ENCODE results near the gene HOXC4.
"Not testable (repeated sequence)": the region's sequence is repeated elsewhere in the genome, so short reads cannot be mapped to it uniquely, and the experiment has no call there.

The HOXC4 gene

GRCh38 chr12:54082397-54082892 lies 28.8 kb downstream of the HOXC4 start:
- TF ChIP-seq CTCF (IDR thresholded peaks at IDR 0.05), result no peak
- H3K27ac ChIP-seq, result peak overlapping the region in 1 of 2 donors; percentile 21
- DNase-seq (ENCODE audit: low spot score), result no peak
- H3K4me3 ChIP-seq, result peak overlapping the region; percentile 63

- not testable (repeated sequence) for H3K4me3 ChIP-seq; H3K27ac ChIP-seq; DNase-seq (ENCODE audit: low spot score)
Observed at GRCh38 chr12:54088011-54088410, 34.4 kb downstream of the HOXC4 start.

- DNase-seq (ENCODE audit: low spot score), result not testable (repeated sequence)
Observed at GRCh38 chr12:54089465-54089864, 35.8 kb downstream of the HOXC4 start.

GRCh38 chr12:54090312-54090711 lies 36.7 kb downstream of the HOXC4 start:
- not testable (repeated sequence) for H3K27ac ChIP-seq; DNase-seq (ENCODE audit: low spot score)
- H3K4me3 ChIP-seq, result peak overlapping the region; percentile 57

More at GRCh38 chr12:54089465-54089864, 35.8 kb downstream of the HOXC4 start:
- not testable (repeated sequence) for H3K27ac ChIP-seq, H3K4me3 ChIP-seq

GRCh38 chr12:54092943-54093342 lies 39.3 kb downstream of the HOXC4 start:
- not testable (repeated sequence) for H3K27ac ChIP-seq; H3K4me3 ChIP-seq; DNase-seq (ENCODE audit: low spot score)

GRCh38 chr12:54095928-54096327 lies 42.3 kb downstream of the HOXC4 start:
- H3K27ac ChIP-seq; DNase-seq (ENCODE audit: low spot score); H3K4me3 ChIP-seq: not testable (repeated sequence)

- not testable (repeated sequence) for H3K27ac ChIP-seq; DNase-seq (ENCODE audit: low spot score); H3K4me3 ChIP-seq
Observed at GRCh38 chr12:54098644-54099043, 45.0 kb downstream of the HOXC4 start.

- DNase-seq (ENCODE audit: low spot score); H3K4me3 ChIP-seq; H3K27ac ChIP-seq: not testable (repeated sequence)
Observed at GRCh38 chr12:54100588-54100987, 47.0 kb downstream of the HOXC4 start.

GRCh38 chr12:54102223-54102622 lies 48.6 kb downstream of the HOXC4 start:
- not testable (repeated sequence) for DNase-seq (ENCODE audit: low spot score); H3K27ac ChIP-seq; H3K4me3 ChIP-seq

- not testable (repeated sequence) for H3K27ac ChIP-seq; H3K4me3 ChIP-seq; DNase-seq (ENCODE audit: low spot score)
Observed at GRCh38 chr12:54103827-54104226, 50.2 kb downstream of the HOXC4 start.
